GM21447 (cell line): ENCODE measurements around the gene TARBP1.
"Not testable (repeated sequence)": the region's sequence is repeated elsewhere in the genome, so short reads cannot be mapped to it uniquely, and the experiment has no call there.

Experiments
- ATAC-seq: cut with Tn5 transposase; IDR thresholded peaks from one replicate; pipeline ENCODE4 v1.9.1; 2021; ENCODE audit not compliant: unreplicated experiment

TARBP1 gene, protein sequence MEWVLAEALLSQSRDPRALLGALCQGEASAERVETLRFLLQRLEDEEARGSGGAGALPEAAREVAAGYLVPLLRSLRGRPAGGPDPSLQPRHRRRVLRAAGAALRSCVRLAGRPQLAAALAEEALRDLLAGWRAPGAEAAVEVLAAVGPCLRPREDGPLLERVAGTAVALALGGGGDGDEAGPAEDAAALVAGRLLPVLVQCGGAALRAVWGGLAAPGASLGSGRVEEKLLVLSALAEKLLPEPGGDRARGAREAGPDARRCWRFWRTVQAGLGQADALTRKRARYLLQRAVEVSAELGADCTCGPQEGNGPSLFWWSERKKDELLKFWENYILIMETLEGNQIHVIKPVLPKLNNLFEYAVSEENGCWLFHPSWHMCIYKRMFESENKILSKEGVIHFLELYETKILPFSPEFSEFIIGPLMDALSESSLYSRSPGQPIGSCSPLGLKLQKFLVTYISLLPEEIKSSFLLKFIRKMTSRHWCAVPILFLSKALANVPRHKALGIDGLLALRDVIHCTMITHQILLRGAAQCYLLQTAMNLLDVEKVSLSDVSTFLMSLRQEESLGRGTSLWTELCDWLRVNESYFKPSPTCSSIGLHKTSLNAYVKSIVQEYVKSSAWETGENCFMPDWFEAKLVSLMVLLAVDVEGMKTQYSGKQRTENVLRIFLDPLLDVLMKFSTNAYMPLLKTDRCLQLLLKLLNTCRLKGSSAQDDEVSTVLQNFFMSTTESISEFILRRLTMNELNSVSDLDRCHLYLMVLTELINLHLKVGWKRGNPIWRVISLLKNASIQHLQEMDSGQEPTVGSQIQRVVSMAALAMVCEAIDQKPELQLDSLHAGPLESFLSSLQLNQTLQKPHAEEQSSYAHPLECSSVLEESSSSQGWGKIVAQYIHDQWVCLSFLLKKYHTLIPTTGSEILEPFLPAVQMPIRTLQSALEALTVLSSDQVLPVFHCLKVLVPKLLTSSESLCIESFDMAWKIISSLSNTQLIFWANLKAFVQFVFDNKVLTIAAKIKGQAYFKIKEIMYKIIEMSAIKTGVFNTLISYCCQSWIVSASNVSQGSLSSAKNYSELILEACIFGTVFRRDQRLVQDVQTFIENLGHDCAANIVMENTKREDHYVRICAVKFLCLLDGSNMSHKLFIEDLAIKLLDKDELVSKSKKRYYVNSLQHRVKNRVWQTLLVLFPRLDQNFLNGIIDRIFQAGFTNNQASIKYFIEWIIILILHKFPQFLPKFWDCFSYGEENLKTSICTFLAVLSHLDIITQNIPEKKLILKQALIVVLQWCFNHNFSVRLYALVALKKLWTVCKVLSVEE (N-terminal part only)

DNA sequence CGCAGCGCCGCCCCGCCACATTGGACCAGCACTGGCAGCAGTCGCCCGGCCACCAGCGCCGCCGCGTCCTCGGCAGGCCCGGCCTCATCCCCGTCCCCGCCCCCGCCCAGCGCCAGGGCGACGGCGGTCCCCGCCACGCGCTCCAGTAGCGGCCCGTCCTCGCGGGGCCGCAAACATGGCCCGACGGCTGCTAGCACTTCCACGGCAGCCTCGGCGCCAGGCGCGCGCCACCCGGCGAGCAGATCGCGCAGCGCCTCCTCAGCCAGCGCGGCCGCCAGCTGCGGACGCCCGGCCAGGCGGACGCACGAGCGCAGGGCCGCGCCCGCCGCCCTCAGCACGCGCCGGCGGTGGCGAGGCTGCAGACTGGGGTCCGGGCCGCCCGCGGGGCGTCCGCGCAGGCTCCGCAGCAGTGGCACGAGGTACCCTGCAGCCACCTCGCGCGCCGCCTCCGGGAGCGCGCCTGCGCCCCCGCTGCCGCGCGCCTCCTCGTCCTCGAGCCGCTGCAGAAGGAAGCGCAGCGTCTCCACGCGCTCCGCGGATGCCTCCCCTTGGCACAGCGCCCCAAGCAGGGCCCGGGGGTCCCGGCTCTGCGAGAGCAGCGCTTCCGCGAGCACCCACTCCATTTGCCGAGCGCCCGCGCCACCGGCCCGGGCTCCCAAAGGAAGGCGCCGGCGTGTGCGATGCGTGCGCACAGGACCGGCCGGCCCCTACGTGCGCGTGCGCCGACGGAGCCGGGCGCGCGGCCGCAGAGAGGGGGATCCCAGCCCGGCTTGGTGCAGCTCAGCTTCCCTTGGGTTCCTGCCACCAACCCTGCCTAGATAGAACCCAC, at the start of gene TARBP1:
TSS of gene TARBP1 (minus strand) at position 699 of the 829 bp plus-strand sequence. CDS start at position 623, 76 bp downstream.
- ATAC-seq = peak; percentile 69

DNA sequence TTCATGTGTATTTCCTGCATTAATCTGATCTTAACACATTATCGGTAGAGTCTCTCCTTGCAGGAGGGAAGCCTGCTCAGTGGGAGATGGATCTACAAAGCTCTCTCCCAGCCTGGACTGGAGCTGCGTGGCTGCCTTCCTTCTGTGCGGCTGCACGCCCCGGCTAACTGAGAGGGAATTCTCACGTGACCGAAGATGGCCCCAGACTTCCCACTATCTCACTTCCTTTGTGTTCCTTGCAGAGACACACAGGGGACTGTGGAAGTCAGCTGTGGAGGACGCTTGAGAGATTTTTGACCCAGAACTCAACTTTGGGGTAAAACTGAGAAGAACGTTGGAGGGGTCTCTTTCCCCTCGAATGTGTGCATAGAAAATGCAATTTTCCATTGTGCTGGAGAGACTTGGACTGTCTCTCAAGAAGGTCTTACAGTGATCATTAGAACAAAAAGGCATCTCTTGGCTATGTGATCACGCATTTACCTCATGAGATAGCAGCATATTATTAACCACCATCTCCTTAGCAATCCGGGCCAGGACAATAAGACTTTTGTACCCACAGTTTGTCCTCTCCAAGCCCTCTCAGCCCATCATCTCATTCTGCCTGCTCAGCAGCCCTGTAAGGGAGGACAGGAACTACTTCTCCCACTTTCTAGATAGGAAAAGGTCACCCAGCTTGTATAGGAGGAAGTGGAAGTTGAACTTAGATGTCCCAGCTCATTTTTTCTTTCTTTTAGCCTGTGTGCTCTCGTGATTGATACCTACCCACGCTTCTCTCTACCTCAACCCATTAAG, 49.3 kb upstream of the TARBP1 start:
- ATAC-seq = no peak

DNA sequence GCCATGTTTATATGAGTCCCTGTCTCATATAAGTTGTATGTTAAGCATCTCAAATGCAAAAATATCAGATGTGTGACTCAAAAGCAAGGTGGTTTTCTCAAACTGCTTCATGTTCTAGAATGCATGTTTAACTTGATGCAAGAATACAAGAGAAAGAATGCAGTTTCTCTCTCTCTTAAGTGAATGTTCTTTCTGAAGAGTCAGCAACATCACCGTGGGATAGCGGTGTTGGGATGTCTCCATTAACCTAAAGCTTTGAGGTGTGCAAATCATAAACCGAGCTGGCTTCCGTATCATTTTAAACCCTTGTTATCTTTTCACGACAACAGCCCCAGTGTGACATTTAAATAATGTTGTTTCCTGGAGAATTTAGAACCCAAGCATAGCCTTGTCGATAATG, 48.4 kb upstream of the TARBP1 start:
- no peak for ATAC-seq

DNA sequence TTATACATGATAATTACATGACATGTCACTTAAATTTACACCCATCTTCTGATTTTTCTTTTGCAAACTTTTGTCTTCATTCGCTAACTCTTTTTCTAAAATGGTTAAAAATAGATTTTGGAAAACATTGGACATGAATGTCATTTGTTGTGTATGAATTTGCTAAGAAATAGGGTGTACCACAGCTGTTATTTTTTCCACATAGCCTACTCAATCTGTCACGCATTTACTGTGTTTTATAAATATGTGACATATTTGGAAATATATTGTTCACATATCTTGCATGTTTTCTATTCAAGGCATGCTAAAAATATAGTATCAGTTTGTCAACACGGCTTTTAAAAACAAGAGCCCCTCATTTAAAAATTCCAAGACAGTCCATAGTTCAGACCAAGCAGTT, 47.9 kb upstream of the TARBP1 start:
- ATAC-seq = no peak

DNA sequence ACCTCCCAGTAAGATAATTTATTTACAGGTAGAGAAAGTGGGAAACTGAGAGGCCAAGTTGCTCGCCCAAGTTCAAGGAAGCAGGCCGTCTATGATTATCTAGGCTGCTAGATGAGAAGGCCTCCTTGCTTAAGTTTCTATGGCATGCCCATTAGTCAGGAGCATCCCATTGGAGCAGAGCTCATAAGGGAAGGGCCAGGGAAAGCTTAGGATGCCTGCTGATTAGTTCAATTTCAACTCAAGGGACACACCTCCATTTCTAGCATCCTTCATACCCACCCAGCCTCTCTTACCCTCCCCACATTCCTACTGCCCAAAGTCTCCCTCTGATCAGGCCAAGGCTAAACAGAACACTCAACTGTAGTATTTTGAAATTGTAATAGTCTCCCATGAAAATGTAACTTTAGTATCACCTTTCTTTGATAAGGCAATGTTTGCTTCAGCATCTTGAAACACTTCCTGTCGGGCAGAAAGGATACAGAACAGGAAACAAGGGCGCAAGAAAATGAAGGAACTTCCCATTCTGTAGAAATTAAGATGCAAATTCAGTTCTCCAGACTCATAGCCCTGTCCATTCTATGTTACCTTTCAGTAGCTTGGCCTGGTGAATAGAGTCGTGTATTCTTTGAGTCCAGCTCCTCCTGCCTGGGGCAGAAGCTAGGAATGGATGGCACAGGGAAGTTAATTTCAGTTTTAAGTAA, 46.3 kb upstream of the TARBP1 start:
- ATAC-seq = no peak

DNA sequence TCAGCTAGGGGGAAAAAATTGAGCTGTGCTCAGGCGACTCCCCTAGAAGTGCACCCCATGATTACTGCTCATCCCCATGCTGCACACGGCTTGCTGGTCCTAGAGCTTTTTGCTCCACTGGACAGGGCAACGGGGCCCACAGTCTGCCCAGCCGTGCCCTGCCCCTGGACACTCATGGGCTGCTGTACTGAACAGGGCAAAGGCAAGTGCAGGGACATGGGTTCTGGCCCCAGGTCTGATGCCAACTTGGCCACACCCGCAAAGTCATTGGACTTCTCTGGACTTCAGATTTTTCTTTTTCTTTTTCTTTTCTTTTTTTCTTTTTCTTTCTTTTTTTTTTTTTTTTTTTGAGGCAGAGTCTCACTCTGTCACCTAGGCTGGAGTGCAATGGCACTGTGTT, 42.9 kb upstream of the TARBP1 start:
- no peak for ATAC-seq

DNA sequence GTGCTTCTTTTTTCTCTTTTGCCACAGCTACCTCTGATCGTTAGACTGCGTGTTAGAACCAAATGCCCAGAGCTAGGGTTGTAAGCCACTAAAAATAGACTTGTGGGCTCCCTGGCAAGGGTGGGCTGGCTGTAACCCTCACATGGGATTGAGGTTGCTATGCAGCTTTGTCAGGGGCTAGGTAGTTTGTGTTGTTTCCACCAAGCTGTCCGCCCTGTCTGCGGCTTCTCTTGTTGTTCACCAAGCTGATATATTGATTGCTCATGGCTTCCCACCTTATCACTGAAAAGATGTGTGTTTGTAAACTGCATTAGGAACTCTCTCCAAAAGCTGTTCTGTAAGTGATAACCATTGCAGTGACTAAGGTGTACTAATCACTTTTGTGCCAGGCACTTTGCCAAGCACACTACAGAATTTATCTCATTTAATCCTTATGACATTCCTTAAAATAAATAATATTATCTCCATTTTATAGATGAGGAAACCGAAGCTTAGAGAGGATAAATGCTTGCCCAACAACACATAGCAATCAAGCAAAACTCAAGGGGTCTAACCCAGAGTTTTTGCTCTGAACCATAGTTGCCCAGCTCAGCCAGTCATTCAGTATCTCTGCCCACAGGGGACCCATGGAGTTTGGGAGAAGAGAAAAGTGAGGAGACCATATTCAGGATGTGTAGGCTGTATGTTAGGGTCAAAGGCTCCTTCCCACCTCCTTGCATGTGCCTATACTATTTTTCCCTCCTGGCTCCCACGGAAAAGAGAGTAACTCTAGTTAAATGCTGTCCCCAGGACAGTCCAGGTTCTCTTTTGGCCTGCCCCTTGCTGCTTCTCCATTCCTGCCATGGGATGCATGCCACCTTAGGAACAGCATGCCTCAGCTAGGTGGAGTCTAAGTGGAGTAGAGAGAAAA, 42.2 kb upstream of the TARBP1 start:
- ATAC-seq = no peak

DNA sequence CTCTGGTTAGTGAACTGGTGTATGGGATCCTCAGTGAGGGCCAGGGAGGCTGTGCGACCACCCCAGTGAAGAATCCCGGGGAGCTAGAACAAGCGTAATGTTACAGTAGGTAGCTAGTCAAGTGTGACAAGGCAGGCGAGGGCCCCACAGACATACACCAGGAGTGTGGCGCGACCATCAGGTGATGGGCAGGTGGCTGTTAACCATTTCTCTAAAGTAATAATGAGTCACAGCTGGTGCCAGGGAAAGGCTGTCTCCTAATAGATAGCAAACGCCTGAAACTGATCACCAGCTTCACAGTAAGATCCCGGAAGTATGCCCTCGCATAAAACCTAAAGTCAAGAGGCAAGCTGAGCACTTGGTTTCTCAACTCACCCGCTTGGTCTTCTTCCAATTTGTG, 40.5 kb upstream of the TARBP1 start:
- ATAC-seq = no peak

DNA sequence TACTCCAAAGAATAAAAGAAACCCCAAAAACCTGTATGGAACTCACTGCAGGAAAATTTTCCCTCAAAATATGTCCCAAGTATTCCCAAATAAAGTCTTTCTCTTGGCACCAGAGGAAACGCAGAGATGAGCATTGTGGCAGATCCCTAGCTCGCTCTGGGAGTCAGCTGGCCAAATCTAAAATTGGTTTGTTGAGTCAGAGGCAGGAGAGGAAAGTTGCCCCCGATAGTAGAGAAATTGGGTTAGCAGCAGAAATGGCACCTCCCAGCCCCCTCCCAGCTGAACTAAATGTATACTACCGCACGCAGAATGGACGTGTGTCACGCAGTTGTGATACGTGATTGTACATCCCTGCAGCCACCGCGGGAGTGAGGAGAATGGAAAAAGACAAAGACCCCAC, 39.9 kb upstream of the TARBP1 start:
- ATAC-seq = no peak

DNA sequence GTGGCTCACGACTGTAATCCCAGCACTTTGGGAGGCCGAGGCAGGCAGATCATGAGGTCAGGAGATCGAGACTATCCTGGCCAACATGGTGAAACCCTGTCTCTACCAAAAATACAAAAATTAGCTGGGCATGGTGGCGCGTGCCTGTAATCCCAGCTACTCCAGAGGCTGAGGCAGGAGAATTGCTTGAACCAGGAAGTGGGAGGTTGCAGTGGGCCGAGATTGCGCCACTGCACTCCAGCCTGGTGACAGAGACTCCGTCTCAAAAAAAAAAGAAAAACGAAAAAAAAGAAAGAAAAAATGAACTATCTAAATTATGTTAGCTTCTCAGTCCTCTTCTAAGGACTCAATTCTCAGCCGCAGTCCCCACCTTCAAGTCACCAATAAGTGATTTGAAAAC, 39.1 kb upstream of the TARBP1 start:
- ATAC-seq = not testable (repeated sequence)

DNA sequence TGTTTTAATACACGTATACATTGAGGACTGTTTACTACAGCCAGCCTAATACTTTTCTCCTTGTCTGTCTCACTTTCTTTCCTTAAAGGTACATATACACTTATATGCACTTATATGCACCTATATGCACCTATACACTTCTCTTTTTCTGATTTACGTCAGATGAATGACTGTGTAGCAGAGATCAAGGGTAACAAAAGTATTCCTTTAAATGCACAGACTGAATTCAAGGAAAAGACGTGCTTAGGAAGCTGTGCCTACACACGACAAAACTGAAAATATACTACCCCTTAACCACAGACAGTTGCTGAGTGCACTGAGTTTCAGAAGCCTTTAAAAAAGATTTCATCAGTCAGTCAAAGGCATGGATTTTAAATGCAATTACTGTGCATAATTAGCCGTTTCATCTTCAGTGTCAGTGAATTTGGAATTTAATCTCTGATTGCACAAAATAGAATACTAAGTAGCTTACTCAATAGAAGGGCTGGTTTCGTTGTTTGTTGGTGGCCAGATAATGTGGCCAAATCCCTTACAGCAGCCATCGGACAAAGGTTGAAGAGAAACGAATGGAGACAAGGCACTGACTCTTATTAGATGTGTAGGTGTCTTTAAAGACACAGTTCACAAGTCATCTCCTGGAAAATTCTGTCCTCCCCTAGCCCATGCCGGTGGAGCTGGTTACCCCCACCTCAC, 38.3 kb upstream of the TARBP1 start:
- ATAC-seq = no peak

DNA sequence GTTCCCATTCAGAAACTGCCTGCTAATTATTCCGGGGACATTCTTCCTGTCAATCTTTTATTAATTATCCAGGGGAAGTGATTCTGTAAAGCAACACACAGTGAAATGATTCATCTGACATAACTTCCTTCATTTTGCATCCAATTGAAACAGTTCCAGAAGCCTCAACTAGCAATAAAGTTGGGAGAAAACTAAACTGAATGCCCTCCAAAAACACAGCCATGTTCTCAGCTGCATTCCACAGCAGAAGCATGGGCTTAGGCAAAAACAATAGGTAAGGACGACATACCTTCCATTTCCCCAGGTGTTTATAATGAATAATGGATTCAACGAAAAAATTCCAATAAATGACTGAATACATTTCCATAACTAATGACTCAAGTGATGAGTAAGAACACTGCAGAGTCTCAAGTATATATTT, 36.9 kb upstream of the TARBP1 start:
- no peak for ATAC-seq

DNA sequence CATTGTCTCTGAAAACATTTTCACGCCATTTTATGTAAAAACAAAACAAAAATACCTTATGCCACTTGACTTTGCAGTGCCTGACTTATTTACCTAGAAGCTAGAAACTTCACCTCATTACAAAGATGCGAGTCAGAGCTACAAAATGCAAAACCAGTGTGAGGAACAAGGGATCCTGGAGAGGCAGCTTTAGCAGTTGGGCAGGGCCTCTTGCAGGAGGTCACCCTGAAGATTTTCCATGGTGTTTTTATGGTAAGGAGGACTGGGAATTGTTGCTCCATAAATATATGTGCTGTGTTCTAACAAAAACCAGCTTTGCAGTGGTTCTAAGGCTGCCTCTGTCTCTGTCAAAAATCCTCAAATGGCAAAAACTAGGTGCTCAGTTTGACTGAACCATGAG, 36.4 kb upstream of the TARBP1 start:
- ATAC-seq = no peak

DNA sequence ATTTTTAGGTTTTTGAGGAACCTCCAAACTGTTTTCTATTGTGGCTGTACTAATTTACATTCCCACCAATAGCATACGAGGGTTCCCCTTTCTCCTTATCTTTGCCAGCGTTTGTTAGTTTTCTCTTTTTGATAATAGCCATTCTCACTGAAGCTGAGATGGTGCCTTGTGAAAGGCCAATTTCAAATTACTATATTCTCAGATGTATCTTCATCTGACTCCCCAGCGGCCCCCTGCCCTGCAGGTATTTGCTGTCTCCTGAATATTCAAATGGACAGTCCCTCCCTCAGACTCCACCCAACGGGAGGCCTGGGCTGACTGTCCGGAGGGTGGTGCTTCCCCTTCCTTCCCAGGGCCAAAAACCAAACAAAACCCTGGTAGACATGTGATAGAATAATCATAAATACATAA, 33.5 kb upstream of the TARBP1 start:
- no peak for ATAC-seq

DNA sequence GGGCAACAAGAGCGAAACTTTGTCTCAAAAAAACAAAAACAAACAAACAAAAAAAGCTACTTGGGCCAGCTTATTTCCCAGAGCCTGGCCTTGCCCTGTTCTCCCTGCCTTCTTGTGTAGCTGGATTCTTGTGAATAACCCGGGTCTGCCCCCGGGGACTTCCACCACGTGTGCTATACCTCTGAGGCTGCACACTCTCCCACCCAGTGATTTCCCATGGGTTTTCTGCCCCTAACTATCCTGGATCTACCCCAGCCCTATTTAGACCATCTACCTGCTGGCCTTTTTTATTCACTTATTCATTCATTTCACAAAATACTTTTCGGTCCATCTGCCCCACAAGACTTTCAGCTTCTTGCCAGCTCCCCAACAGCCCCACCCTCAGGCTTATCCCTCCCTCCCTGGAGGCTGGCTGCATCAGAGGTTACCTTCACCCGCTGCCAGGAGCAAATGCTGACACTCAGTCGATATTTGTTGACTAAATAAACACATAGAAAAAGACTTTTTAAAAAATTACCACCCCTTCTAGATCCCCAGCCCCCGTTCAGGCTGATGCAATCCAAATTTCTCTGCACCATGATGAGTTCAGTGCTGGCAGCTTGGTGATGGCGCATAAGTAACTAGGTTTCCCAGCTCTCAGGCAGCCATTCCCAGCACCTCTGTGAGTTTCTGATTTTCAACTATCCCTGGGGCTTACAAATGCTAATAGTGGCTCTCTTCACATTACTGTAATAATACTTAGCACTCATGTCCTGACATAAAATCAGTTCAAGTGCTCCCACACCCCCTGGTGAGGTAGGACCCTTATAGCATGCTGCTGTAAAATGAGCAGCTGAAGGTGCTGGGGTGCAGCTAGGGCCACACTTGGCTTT, 30.7 kb upstream of the TARBP1 start:
- no peak for ATAC-seq

DNA sequence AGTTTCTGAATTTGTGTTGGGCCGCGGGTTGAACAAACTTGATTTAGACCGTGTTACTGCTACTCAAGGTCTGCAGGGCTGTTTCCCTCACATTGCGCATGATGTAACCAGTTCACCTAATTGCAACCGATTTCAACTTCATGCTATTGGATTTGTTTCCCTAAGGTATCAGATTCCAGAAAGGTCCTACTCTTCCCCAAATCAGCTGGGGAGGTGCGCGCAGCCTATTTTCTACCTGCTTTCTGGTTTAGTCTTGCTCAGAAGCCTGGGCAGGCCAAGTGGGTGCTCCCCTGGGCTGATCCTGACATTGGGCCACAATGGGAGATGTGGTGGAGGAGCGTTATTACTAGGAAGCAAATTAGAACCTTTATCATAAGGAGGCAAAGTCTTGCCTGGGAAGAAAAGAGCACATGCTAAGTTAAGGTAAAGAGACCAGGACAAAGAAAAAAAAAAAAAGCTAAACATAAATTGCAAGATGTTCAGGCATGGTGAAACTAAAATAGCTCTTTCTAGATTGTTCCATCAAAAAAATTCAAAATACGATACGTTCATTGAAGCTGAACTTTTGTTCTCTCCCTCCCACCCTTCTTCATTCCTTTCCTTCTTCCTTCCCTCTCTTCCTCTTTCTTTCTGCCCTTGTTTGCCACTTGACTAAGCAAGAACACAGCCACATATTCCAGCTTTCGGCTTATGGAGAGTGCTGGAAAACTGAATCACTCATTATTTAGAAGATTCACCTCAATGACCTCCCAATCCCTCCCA, 28.8 kb upstream of the TARBP1 start:
- ATAC-seq = no peak
